Adrenal gland (tissue), 12 donors: ENCODE data around the gene ABL1. TPM values are rescaled to one million over a fixed set of nuclear protein-coding genes. Genes with fewer than 3 reads are reported as not detected.
"Not testable (repeated sequence)": the region's sequence is repeated elsewhere in the genome, so short reads cannot be mapped to it uniquely, and the experiment has no call there.

Source experiments
- DNase-seq, 7 donors: peaks; one replicate each; pipeline ENCODE4 v3.0.0-alpha.2; 2019 to 2020
- H3K27ac ChIP-seq, 5 donors: fragments of 200-600 bp; sonication (generic) in 4 of 5; 1 replicate in 3 of 5; 2 replicates in 2 of 5; pipeline versions ENCODE4 v1.5.1 to v1.8.0; 2016 to 2020; ENCODE audit warnings: mild to moderate bottlenecking in 1 of 5
- H3K27me3 ChIP-seq: fragments of 200-600 bp; 2 replicates; pipeline ENCODE4 v1.8.0; 2021
- H3K36me3 ChIP-seq, 2 donors: fragments of 200-600 bp; replicated peaks in 1 of 2; 1 replicate in 1 of 2; 2 replicates in 1 of 2; pipeline versions ENCODE4 v1.5.1 to v1.8.0; 2018 to 2022
- H3K4me1 ChIP-seq, 2 donors: fragments of 200-600 bp; replicated peaks in 1 of 2; 1 replicate in 1 of 2; 2 replicates in 1 of 2; pipeline versions ENCODE4 v1.5.1 to v1.8.0; 2018 to 2021
- H3K4me3 ChIP-seq, 4 donors: fragments of 200-600 bp; sonication (generic) in 3 of 4; one replicate each; pipeline ENCODE4 v1.5.1; 2016 to 2018
- H3K9me3 ChIP-seq, 3 donors: fragments of 200-600 bp; sonication (generic) in 1 of 3; replicated peaks in 1 of 3; 1 replicate in 2 of 3; 2 replicates in 1 of 3; pipeline versions ENCODE4 v1.5.1 to v1.8.0; 2016 to 2021
- POLR2A ChIP-seq, 2 donors: fragments of 450-650 bp; IDR thresholded peaks; one replicate each; pipeline ENCODE4 v1.6.1; 2017; ENCODE audit warnings: antibody characterized with exemption in 2 of 2, mild to moderate bottlenecking in 2 of 2, moderate library complexity in 1 of 2
- WGBS, 4 donors: extraction: QIAGEN DNeasy Blood & Tissue Kit in 2 of 4; methylation state at CpG; one replicate each; pipeline versions ENCODE4 v1.1.5 to v1.1.7; 2013 to 2017; 5-methylcytosine and 5-hydroxymethylcytosine counted together
- intact Hi-C, 2 donors: fragments of 100-400 bp; cut with DNase I; formaldehyde crosslinking; loops; one replicate each; pipeline versions ENCODE4 v1.14.1 to v1.15.0; 2022 to 2023
- polyA plus RNA-seq, 3 donors: library from polyadenylated mRNA; stranded (reverse); fragments of 200-250 nt in 2 of 3; fragments of 350-450 nt in 1 of 3; fragmentation: Illumina TruSeq in 1 of 3; extraction: RNeasy Lipid Tissue Mini Kit (QIAGEN cat#74804) in 1 of 3; gene quantifications; one replicate each; pipeline ENCODE4 v1.2.3, GENCODE V29; 2013 to 2014
- total RNA-seq, 9 donors: library from RNA; depleted of rRNA in 4 of 9; stranded (reverse); fragments of >200 nt in 4 of 9; fragments of 120-200 nt in 1 of 9; fragmentation: NEBNext Ultra II Directional in 1 of 9; extraction: Animal tissue kit (Norgen Biotek cat#: 25700) in 1 of 9; gene quantifications; one replicate each; pipeline versions ENCODE4 v1.1.0 to v1.2.4, GENCODE V29; 2013 to 2023
- TF ChIP-seq, protein P1 (sequence below), 6 experiments: fragments of 450-650 bp in 4 of 6; fragments of 200-600 bp in 2 of 6; sonication (generic) in 1 of 6; IDR thresholded peaks; 1 replicate in 5 of 6; 2 replicates in 1 of 6; pipeline versions ENCODE4 v1.5.1 to v1.8.0; 2016 to 2021; ENCODE audit warnings: antibody characterized with exemption in 6 of 6, mild to moderate bottlenecking in 2 of 6, moderate library complexity in 1 of 6
- donor health status: healthy with polysubstance abuse.
- donor health status: Bipolar disorder and iron deficiency.
- donor health status: DM: yes; HTN: yes; CAD: no.
- donor health status: DM: no; HTN: no; CAD: no.
- donor health status: DM: no; HTN: no; CAD: no.
- donor health status: DM: yes; HTN: yes; CAD: no.

ABL1 gene
- total and polyA plus RNA-seq, 12 donors = 27.2 to 83.2 (median 45.7) TPM

DNA sequence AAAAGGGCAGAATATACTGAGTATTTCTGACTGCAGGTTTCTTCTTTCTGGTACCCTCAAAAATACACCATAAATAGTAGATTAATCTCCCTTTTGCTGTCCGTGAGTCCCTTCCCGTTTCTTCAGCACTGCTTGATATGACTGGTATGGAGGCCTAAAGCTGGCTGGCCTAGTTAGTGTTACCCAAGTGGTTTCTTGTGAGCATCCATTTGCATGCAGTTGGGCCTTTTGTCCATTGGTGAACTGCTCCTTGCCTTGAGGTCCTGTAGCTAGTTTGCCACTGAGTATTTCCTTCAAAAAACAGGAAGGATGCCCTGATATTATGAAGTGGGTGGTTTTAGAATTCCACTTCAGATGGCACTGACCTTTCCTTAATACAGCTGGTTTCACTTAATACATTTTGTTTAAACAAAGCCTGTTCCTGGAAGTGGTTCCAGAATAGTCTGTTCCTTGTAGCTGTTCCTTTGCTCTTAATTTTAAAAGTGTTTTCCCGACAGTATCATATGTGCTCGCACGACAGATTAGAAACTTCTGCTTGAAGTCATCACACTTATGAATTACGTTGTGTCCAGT lies 40.0 kb upstream of the ABL1 start:
- TF ChIP-seq, protein P1, sequence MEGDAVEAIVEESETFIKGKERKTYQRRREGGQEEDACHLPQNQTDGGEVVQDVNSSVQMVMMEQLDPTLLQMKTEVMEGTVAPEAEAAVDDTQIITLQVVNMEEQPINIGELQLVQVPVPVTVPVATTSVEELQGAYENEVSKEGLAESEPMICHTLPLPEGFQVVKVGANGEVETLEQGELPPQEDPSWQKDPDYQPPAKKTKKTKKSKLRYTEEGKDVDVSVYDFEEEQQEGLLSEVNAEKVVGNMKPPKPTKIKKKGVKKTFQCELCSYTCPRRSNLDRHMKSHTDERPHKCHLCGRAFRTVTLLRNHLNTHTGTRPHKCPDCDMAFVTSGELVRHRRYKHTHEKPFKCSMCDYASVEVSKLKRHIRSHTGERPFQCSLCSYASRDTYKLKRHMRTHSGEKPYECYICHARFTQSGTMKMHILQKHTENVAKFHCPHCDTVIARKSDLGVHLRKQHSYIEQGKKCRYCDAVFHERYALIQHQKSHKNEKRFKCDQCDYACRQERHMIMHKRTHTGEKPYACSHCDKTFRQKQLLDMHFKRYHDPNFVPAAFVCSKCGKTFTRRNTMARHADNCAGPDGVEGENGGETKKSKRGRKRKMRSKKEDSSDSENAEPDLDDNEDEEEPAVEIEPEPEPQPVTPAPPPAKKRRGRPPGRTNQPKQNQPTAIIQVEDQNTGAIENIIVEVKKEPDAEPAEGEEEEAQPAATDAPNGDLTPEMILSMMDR (IDR thresholded peaks at IDR 0.05) = no peak
- TF ChIP-seq POLR2A (IDR thresholded peaks at IDR 0.05) = no peak
- intact Hi-C loops = loop anchor here in 1 of 2 donors (5.0 kb wide), 1 partner anchor 32 kb away; no protein-coding TSS in a partner anchor
- no peak overlapping the region for H3K4me3 ChIP-seq
- H3K36me3 ChIP-seq = no peaks in the 10 kb centered on the region
- peaks cover 0 to 21% of the 10 kb centered on the region in 2 donors for H3K4me1 ChIP-seq
- H3K27me3 ChIP-seq = no peaks in the 10 kb centered on the region
- H3K9me3 ChIP-seq = peaks cover 0 to 2% (median 0%) of the 10 kb centered on the region in 3 donors
- peak overlapping the region in 3 of 5 donors; percentile 14 to 70 (median 53) for H3K27ac ChIP-seq
- WGBS, 4 donors = 81 to 89% (median 82%) methylated on average over 6 of the region's 6 CpGs
- DNase-seq = no peak

DNA sequence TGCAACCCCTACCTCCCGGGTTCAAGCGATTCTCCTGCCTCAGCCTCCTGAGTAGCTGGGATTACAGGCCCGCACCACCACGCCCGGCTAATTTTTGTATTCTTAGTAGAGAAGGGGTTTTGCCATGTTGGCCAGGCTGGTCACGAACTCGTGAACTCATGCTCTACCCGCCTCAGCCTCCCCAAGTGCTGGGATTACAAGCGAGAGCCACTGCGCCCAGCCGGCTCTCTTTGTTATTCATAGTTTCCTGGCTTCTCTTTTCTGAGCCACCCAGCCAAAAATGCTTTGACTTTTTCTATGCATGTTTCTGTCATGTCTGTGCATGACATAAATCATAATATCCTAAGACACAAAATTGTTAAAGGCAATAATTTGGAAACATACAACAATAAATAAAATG lies 31.9 kb upstream of the ABL1 start:
- DNase-seq, H3K4me1 ChIP-seq, H3K4me3 ChIP-seq, H3K27ac ChIP-seq, H3K36me3 ChIP-seq, intact Hi-C loops, H3K9me3 ChIP-seq, H3K27me3 ChIP-seq: not testable (repeated sequence)
- 91 to 98% (median 94%) methylated on average over 10 to 11 of the region's 11 CpGs for WGBS, 4 donors

DNA sequence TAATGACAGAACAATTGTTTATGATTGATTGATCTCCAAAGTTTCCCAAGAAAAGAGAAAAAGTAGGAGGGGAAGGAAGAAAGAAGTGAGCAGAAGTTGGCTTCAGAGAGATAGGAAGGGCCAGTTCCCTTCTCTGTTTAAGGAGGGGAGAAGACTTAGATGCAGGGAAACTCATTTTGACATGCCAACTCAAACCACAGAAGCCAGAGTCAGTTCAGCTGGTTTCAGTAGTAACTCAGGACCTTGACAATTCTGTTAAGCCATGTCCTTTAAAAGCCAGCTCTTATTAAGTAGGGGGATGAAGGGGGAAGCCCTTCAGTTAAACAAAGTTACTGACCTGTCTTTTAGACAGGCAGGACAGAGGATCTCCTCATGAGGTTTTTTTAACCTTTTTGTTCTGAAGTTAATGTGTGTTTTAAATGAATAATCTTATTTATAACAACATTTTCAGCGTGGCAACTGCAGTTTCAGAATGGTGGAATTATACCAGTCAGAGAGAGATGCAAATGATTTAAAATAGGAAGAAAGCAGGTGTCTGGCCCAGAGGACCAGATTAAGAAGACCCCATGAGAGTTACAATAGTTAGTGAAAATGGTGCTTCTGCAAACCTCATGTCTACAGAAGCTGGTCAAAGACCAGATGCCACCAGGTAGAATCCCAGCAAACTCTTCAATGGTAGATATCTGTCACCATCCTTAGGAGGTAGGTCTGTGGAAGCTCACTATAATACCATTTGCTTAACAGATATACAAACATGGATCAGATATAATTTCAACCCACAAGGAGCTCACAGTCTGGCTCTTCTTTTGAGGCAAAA lies 29.3 kb upstream of the ABL1 start:
- Histone ChIP-seq H3K4me3 (no peak overlapping the region), H3K27ac (no peak overlapping the region), H3K9me3 (no peaks in the 10 kb centered on the region), H3K4me1 (peaks cover 0 to 5% of the 10 kb centered on the region in 2 donors), H3K27me3 (no peaks in the 10 kb centered on the region), H3K36me3 (no peaks in the 10 kb centered on the region)
- no peak for DNase-seq
- TF ChIP-seq POLR2A (IDR thresholded peaks at IDR 0.05) = no peak
- TF ChIP-seq, protein P1 (IDR thresholded peaks at IDR 0.05) = no peak
- intact Hi-C loops = no loop called here
- 77 to 88% (median 84%) methylated on average over 1 of the region's 1 CpG for WGBS, 4 donors

DNA sequence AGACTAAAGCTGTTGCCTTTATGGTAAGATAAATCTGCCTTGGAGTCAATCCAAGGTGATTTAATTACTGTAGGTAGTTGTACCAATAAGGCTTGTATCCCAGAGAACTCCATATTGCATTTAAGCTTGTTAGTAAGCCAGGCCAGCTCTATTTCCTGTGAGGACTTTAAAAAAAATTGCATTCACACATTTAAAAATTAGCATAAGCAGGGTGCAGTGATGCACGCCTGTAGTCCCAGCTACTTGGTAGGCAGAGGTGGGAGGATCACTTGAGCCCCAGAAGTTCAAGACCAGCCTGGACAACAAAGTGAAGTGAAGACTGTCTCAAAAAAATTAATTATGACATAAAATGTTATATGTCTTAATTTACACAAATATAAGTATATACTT lies 28.7 kb upstream of the ABL1 start:
- no peak overlapping the region for H3K27ac ChIP-seq
- H3K27me3 ChIP-seq = no peaks in the 10 kb centered on the region
- H3K4me1 ChIP-seq = peaks cover 0 to 5% of the 10 kb centered on the region in 2 donors
- H3K9me3 ChIP-seq = no peaks in the 10 kb centered on the region
- no peak for TF ChIP-seq POLR2A (IDR thresholded peaks at IDR 0.05)
- TF ChIP-seq, protein P1 (IDR thresholded peaks at IDR 0.05) = no peak
- WGBS, 4 donors = 79 to 100% (median 95%) methylated on average over 1 of the region's 1 CpG
- intact Hi-C loops = no loop called here
- no peak overlapping the region for H3K4me3 ChIP-seq
- H3K36me3 ChIP-seq = no peaks in the 10 kb centered on the region
- DNase-seq = no peak
